Stomach (tissue), 9 donors: Measurements from ENCODE around the gene SLC6A12. TPM values are rescaled to one million over a fixed set of nuclear protein-coding genes. Genes with fewer than 3 reads are reported as not detected.
"Not testable (repeated sequence)": the region's sequence is repeated elsewhere in the genome, so short reads cannot be mapped to it uniquely, and the experiment has no call there.

Source experiments
- DNase-seq, 2 donors: peaks; one replicate each; pipeline versions ENCODE4 v3.0.0 to v3.0.0-alpha.2; 2013 to 2019
- H3K27ac ChIP-seq, 5 donors: fragments of 200-600 bp in 4 of 5; sonication (generic) in 4 of 5; one replicate each; pipeline ENCODE4 v1.5.1; 2013 to 2019; ENCODE audit warnings: mild to moderate bottlenecking in 1 of 5, moderate library complexity in 1 of 5
- H3K27me3 ChIP-seq, 3 donors: fragments of 200-600 bp; sonication (generic); one replicate each; pipeline ENCODE4 v1.5.1; 2017 to 2019; ENCODE audit warnings: mixed run types in 1 of 3
- H3K36me3 ChIP-seq, 4 donors: fragments of 200-600 bp; sonication (generic); 1 replicate in 3 of 4; 2 replicates in 1 of 4; pipeline ENCODE4 v1.5.1; 2016 to 2019
- H3K4me1 ChIP-seq, 4 donors: fragments of 200-600 bp; sonication (generic); one replicate each; pipeline ENCODE4 v1.5.1; 2016 to 2019
- H3K4me3 ChIP-seq, 4 donors: fragments of 200-600 bp; sonication (generic) in 3 of 4; one replicate each; pipeline ENCODE4 v1.5.1; 2016 to 2019; ENCODE audit warnings: mild to moderate bottlenecking in 1 of 4
- H3K9me3 ChIP-seq, 4 donors: fragments of 200-600 bp; sonication (generic); one replicate each; pipeline ENCODE4 v1.5.1; 2016 to 2019
- EP300 ChIP-seq: sonication (generic); formaldehyde crosslinking; IDR thresholded peaks from one replicate; pipeline ENCODE4 v1.6.1; 2017; ENCODE audit warnings: antibody characterized with exemption
- POLR2A ChIP-seq, 4 donors: fragments of 450-650 bp; IDR thresholded peaks; one replicate each; pipeline ENCODE4 v1.6.1; 2016; ENCODE audit warnings: antibody characterized with exemption in 4 of 4, control low read depth in 2 of 4, mild to moderate bottlenecking in 1 of 4, moderate library complexity in 1 of 4
- POLR2AphosphoS5 ChIP-seq, 3 donors: sonication (generic); formaldehyde crosslinking; IDR thresholded peaks; one replicate each; pipeline ENCODE4 v1.6.1; 2016; ENCODE audit warnings: antibody characterized with exemption in 3 of 3
- WGBS, 5 donors: extraction: QIAGEN DNeasy Blood & Tissue Kit in 3 of 5; methylation state at CpG; one replicate each; pipeline versions ENCODE4 v1.1.5 to v1.1.7; 2013 to 2018; 5-methylcytosine and 5-hydroxymethylcytosine counted together
- intact Hi-C: fragments of 100-400 bp; cut with DNase I; formaldehyde crosslinking; loops from one replicate; pipeline ENCODE4 v1.15.1; 2023; ENCODE audit warnings: low total_unique reads
- polyA plus RNA-seq, 3 donors: library from polyadenylated mRNA; stranded (reverse); fragments of 200-250 nt; gene quantifications; one replicate each; pipeline ENCODE4 v1.2.3, GENCODE V29; 2013
- total RNA-seq, 5 donors: library from RNA; depleted of rRNA; stranded (reverse); fragments of >200 nt; gene quantifications; one replicate each; pipeline versions ENCODE4 v1.1.0 to v1.2.3, GENCODE V29; 2014 to 2016
- TF ChIP-seq, protein P1 (sequence below), 7 experiments: fragments of 450-650 bp in 4 of 7; fragments of 200-600 bp in 3 of 7; sonication (generic) in 3 of 7; IDR thresholded peaks; one replicate each; pipeline ENCODE4 v1.5.1; 2016 to 2019; ENCODE audit warnings: antibody characterized with exemption in 7 of 7, control low read depth in 2 of 7, mild to moderate bottlenecking in 1 of 7
- donor health status: healthy with polysubstance abuse.
- donor health status: Bipolar disorder and iron deficiency.
- donor health status: healthy.

Gene SLC6A12
- total and polyA plus RNA-seq, 8 donors: 0.05 to 1.7 (median 0.19) TPM; not detected in 5

DNA sequence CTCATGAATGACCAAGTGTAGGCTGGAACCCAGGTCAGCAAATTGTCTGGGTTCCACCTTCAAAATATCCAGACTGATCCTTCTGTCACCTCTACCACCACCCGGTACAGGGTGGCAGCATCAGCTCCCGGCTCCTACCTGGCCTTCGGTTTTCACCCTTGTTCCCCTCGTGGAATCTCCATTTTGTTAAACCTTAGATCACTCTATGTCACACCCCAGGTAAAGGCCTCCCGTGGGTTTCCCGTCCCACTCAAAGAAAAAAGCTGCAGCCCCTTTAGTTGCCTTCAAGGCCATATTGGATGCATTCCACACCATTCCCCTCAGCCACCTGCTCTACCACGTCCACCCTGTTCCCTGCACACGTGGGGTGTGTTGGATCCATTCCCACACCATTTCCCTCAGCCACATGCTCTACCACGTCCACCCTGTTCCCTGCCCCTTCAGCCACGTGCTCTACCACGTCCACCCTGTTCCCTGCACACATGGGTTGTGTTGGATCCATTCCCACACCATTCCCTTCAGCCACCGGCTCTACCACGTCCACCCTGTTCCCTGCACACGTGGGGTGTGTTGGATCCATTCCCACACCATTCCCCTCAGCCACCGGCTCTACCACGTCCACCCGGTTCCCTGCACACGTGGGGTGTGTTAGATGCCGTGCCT is 24.9 kb upstream of the SLC6A12 start:
- H3K27ac ChIP-seq: no peak overlapping the region
- DNase-seq: no peak
- intact Hi-C loops: no loop called here
- peaks cover 7 to 30% (median 25%) of the 10 kb centered on the region in 4 donors for H3K9me3 ChIP-seq
- peaks cover 0 to 23% (median 0%) of the 10 kb centered on the region in 3 donors for H3K27me3 ChIP-seq
- no peaks in the 10 kb centered on the region for H3K36me3 ChIP-seq
- no peak for TF ChIP-seq POLR2AphosphoS5 (IDR thresholded peaks at IDR 0.05)
- TF ChIP-seq, protein P1, sequence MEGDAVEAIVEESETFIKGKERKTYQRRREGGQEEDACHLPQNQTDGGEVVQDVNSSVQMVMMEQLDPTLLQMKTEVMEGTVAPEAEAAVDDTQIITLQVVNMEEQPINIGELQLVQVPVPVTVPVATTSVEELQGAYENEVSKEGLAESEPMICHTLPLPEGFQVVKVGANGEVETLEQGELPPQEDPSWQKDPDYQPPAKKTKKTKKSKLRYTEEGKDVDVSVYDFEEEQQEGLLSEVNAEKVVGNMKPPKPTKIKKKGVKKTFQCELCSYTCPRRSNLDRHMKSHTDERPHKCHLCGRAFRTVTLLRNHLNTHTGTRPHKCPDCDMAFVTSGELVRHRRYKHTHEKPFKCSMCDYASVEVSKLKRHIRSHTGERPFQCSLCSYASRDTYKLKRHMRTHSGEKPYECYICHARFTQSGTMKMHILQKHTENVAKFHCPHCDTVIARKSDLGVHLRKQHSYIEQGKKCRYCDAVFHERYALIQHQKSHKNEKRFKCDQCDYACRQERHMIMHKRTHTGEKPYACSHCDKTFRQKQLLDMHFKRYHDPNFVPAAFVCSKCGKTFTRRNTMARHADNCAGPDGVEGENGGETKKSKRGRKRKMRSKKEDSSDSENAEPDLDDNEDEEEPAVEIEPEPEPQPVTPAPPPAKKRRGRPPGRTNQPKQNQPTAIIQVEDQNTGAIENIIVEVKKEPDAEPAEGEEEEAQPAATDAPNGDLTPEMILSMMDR (IDR thresholded peaks at IDR 0.05): no peak
- no peak for TF ChIP-seq POLR2A (IDR thresholded peaks at IDR 0.05)
- TF ChIP-seq EP300: no peak
- H3K4me1 ChIP-seq: no peaks in the 10 kb centered on the region
- WGBS, 5 donors: 70 to 87% (median 78%) methylated on average over 18 to 19 of the region's 19 CpGs
- no peak overlapping the region for H3K4me3 ChIP-seq

DNA sequence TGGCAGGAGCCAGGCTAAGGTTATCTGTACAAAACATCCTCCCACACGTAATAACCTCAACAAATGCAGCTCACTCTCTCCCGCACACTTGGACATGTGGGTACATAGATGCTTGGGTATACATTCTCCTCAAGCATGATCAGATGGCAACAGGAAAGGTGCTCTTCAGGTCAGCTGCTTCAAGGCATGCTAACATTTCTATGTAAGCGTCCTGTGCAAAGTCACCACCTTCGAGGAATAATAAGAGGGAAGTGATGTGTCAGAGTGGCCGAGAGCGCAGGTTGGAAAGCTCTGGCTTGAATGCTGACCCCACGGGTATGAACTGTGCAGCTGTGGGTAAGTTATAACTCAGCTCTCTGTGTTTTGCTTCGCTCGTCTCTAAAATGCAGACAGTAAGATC is 24.2 kb upstream of the SLC6A12 start:
- Histone ChIP-seq H3K36me3 (no peaks in the 10 kb centered on the region), H3K9me3 (peaks cover 7 to 30% (median 25%) of the 10 kb centered on the region in 4 donors), H3K4me3 (no peak overlapping the region), H3K27me3 (peaks cover 0 to 30% (median 3%) of the 10 kb centered on the region in 3 donors), H3K27ac (no peak overlapping the region), H3K4me1 (no peaks in the 10 kb centered on the region)
- intact Hi-C loops: no loop called here
- TF ChIP-seq, protein P1 (IDR thresholded peaks at IDR 0.05): no peak
- TF ChIP-seq POLR2AphosphoS5 (IDR thresholded peaks at IDR 0.05): no peak
- no peak for TF ChIP-seq POLR2A (IDR thresholded peaks at IDR 0.05)
- TF ChIP-seq EP300: no peak
- 87 to 93% (median 88%) methylated on average over 9 of the region's 9 CpGs for WGBS, 5 donors
- DNase-seq: no peak

DNA sequence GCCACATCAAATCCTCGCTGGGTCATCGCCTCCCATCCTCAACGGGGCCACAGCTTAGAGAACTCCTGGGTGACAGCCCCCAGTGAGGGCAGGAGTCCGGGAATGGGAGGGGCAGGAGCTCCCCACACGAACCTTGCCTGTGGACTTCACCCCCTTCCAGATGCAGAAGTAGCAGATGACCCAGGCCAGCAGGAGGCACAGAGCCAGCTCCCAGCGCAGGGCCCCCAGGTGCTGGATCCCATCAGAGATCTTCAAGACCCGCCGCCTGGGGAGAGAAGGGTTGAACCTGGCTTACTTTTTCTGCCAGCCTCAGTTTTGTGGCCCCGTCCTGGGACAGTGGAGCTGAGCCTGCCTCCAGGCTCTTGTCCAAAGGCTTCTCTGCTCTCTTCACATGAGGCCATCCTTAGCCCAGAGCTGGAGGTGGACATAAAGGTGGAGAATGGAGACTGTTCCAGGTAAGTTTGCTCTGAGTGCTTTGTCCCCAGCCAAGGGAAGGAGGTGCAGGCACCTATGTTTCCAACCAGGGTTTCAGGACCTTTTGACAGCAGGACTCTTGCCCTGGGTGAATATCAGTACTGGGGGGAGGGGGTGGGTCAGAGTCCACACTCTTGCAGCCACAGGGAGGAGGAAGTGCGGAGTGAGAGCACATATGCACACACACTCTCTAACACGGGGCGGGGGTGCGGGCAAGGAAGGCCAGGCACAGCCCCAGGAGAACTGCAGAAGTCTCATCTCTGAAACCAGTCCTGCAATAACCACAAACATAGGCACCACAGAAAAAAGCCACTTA is 23.3 kb upstream of the SLC6A12 start:
- TF ChIP-seq POLR2A (IDR thresholded peaks at IDR 0.05): no peak
- TF ChIP-seq, protein P1 (IDR thresholded peaks at IDR 0.05): no peak
- TF ChIP-seq POLR2AphosphoS5 (IDR thresholded peaks at IDR 0.05): no peak
- TF ChIP-seq EP300: no peak
- WGBS, 5 donors: 70 to 77% (median 73%) methylated on average over 9 to 13 of the region's 13 CpGs
- Histone ChIP-seq H3K9me3 (peaks cover 7 to 30% (median 25%) of the 10 kb centered on the region in 4 donors), H3K36me3 (no peaks in the 10 kb centered on the region), H3K4me1 (no peaks in the 10 kb centered on the region), H3K27ac (no peak overlapping the region), H3K4me3 (no peak overlapping the region), H3K27me3 (peaks cover 0 to 38% (median 4%) of the 10 kb centered on the region in 3 donors)
- intact Hi-C loops: no loop called here
- DNase-seq: peak in 1 of 2 donors; percentile 38

DNA sequence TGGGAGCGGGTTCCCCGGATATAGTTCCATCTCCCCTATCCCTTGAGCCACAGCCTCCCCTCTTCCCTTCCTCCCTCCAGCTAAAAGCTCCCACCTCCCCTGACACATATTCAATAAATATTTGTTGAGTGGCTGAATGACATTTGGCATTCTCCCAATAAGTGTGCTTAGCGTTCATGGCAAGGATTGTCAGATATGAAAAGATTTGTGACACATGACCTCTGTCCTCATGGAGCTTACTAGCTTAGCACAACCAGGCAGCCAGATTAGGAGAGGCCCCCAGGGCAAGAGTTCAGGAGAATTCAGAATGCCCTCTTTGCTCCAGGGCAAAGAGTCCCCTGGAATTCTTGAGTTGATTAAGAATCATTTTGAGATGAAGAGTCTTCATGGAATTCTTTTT is 22.5 kb upstream of the SLC6A12 start:
- TF ChIP-seq, protein P1 (IDR thresholded peaks at IDR 0.05): no peak
- TF ChIP-seq POLR2A (IDR thresholded peaks at IDR 0.05) (no peak), EP300 (no peak), POLR2AphosphoS5 (IDR thresholded peaks at IDR 0.05) (no peak)
- intact Hi-C loops: no loop called here
- H3K27ac ChIP-seq: no peak overlapping the region
- peaks cover 7 to 30% (median 25%) of the 10 kb centered on the region in 4 donors for H3K9me3 ChIP-seq
- no peak for DNase-seq
- H3K36me3 ChIP-seq: no peaks in the 10 kb centered on the region
- peaks cover 0 to 37% (median 4%) of the 10 kb centered on the region in 3 donors for H3K27me3 ChIP-seq
- H3K4me1 ChIP-seq: no peaks in the 10 kb centered on the region
- WGBS, 5 donors: 74 to 81% (median 76%) methylated on average over 3 of the region's 3 CpGs
- no peak overlapping the region for H3K4me3 ChIP-seq

DNA sequence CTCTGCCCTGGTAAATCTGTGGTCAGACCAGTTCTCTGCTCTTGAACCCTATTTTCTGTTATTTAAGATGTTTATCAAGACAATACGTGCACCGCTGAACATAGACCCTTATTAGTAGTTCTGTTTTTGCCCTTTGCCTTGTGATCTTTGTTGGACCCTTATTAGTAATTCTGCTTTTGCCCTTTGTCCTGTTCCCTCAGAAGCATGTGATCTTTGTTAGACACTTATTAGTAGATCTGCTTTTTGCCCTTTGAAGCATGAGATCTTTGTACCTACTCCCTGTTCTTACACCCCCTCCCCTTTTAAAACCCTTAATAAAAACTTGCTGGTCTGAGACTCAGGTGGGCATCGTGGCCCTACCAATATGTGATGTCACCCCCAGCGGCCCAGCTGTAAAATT is 22.0 kb upstream of the SLC6A12 start:
- H3K4me1 ChIP-seq, H3K27ac ChIP-seq, H3K36me3 ChIP-seq, DNase-seq, intact Hi-C loops, H3K4me3 ChIP-seq: not testable (repeated sequence)
- Histone ChIP-seq H3K9me3 (peaks cover 7 to 30% (median 25%) of the 10 kb centered on the region in 4 donors), H3K27me3 (peaks cover 0 to 33% (median 4%) of the 10 kb centered on the region in 3 donors)
- WGBS, 5 donors: 87 to 90% (median 88%) methylated on average over 4 of the region's 4 CpGs
